HAP-1 (cell line): ENCODE data around the gene PRR7.

Experiments used
- DNase-seq, 2 experiments: peaks; one replicate each; pipeline ENCODE4 v3.0.0-alpha.2; 2016 to 2020; ENCODE audit warnings: low spot score in 2 of 2
- H3K27me3 ChIP-seq: fragments of 250-450 bp; sonication (Bioruptor Pico); 2 replicates; pipeline ENCODE4 v1.5.1; 2020; ENCODE audit warnings: low read depth, mild to moderate bottlenecking, moderate library complexity
- H3K36me3 ChIP-seq: fragments of 250-450 bp; sonication (Bioruptor Pico); replicated peaks from 2 replicates; pipeline ENCODE4 v1.5.1; 2020; ENCODE audit warnings: mild to moderate bottlenecking
- H3K4me1 ChIP-seq: fragments of 250-450 bp; sonication (Bioruptor Pico); 2 replicates; pipeline ENCODE4 v1.5.1; 2020; ENCODE audit warnings: mild to moderate bottlenecking
- H3K4me3 ChIP-seq: fragments of 250-450 bp; sonication (Bioruptor Pico); 2 replicates; pipeline ENCODE4 v1.5.1; 2020; ENCODE audit warnings: mild to moderate bottlenecking, moderate library complexity
- H3K9me3 ChIP-seq: fragments of 250-450 bp; sonication (Bioruptor Pico); 2 replicates; pipeline ENCODE4 v1.5.1; 2020; ENCODE audit warnings: mild to moderate bottlenecking, moderate library complexity
- in situ Hi-C: fragments of 300-500 bp; cut with MboI; formaldehyde crosslinking; loops from 3 replicates; pipeline ENCODE4 v1.14.3; 2020; ENCODE audit warnings: low sequenced_read_pairs, inconsistent platforms, mixed read lengths

Gene PRR7

GRCh38 chr5:177446200-177447065 lies at the start of gene PRR7:
Gene PRR7, plus strand, starts transcription at chr5:177446814. Its CDS starts 8,254 bp downstream, at chr5:177455068.
- in situ Hi-C loops = loop anchor here (5.0 to 10.0 kb wide), 2 partner anchors 54 to 132 kb away; partner anchors contain the start of gene MXD3

GRCh38 chr5:177397875-177398390 lies 48.7 kb upstream of the PRR7 start:
- H3K4me3 ChIP-seq = no peak overlapping the region
- no peaks in the 10 kb centered on the region for H3K4me1 ChIP-seq
- DNase-seq = no peak
- no peaks in the 10 kb centered on the region for H3K36me3 ChIP-seq
- in situ Hi-C loops = no loop called here
- no peaks in the 10 kb centered on the region for H3K27me3 ChIP-seq
- H3K9me3 ChIP-seq = no peaks in the 10 kb centered on the region

More at GRCh38 chr5:177446200-177447065, at the start of gene PRR7:
- DNase-seq = peak; percentile 37 to 79
- H3K9me3 ChIP-seq = no peaks in the 10 kb centered on the region
- no peaks in the 10 kb centered on the region for H3K27me3 ChIP-seq
- peaks cover 13% of the 10 kb centered on the region for H3K4me1 ChIP-seq
- H3K36me3 ChIP-seq = peaks cover 9% of the 10 kb centered on the region; the same call in 1 of the 2 replicates
- H3K4me3 ChIP-seq = peak within 1 kb of the TSS; percentile 47

- in situ Hi-C loops = no loop called here
- Histone ChIP-seq H3K27me3 (no peaks in the 10 kb centered on the region), H3K4me3 (no peak within 1 kb of the TSS)
Measured at GRCh38 chr5:177399997-177400868, 46.4 kb upstream of the PRR7 start, which contains the start of gene PFN3. Gene PFN3, minus strand, starts transcription at chr5:177400661. Its CDS starts 85 bp downstream, at chr5:177400576.

GRCh38 chr5:177402271-177403043 lies 44.2 kb upstream of the PRR7 start:
- DNase-seq = no peak
- in situ Hi-C loops = no loop called here

More at GRCh38 chr5:177399997-177400868, 46.4 kb upstream of the PRR7 start, which contains the start of gene PFN3:
- no peaks in the 10 kb centered on the region for H3K9me3 ChIP-seq
- DNase-seq = no peak
- peaks cover 10% of the 10 kb centered on the region for H3K4me1 ChIP-seq
- no peaks in the 10 kb centered on the region for H3K36me3 ChIP-seq

GRCh38 chr5:177403102-177403791 lies 43.4 kb upstream of the PRR7 start:
- H3K27me3 ChIP-seq = no peaks in the 10 kb centered on the region

More at GRCh38 chr5:177402271-177403043, 44.2 kb upstream of the PRR7 start:
- no peaks in the 10 kb centered on the region for H3K27me3 ChIP-seq
- H3K9me3 ChIP-seq = no peaks in the 10 kb centered on the region
- peak overlapping the region; percentile 53; the same call in 1 of the 2 replicates for H3K4me3 ChIP-seq
- H3K4me1 ChIP-seq = peaks cover 10% of the 10 kb centered on the region
- H3K36me3 ChIP-seq = no peaks in the 10 kb centered on the region

GRCh38 chr5:177403792-177404640 lies 42.6 kb upstream of the PRR7 start:
- Histone ChIP-seq H3K4me1 (peaks cover 10% of the 10 kb centered on the region), H3K4me3 (peak overlapping the region; percentile 53), H3K27me3 (no peaks in the 10 kb centered on the region), H3K36me3 (no peaks in the 10 kb centered on the region), H3K9me3 (no peaks in the 10 kb centered on the region)
- DNase-seq = peak; percentile 62 to 88
- in situ Hi-C loops = no loop called here

More at GRCh38 chr5:177403102-177403791, 43.4 kb upstream of the PRR7 start:
- in situ Hi-C loops = no loop called here
- Histone ChIP-seq H3K9me3 (no peaks in the 10 kb centered on the region), H3K4me3 (peak overlapping the region; percentile 53), H3K36me3 (no peaks in the 10 kb centered on the region), H3K4me1 (peaks cover 10% of the 10 kb centered on the region)
- DNase-seq = no peak

- H3K27me3 ChIP-seq = no peaks in the 10 kb centered on the region
- no peaks in the 10 kb centered on the region for H3K36me3 ChIP-seq
- H3K9me3 ChIP-seq = no peaks in the 10 kb centered on the region
- DNase-seq = no peak
- H3K4me1 ChIP-seq = peaks cover 10% of the 10 kb centered on the region
- in situ Hi-C loops = no loop called here
- peak overlapping the region; percentile 53 for H3K4me3 ChIP-seq
Measured at GRCh38 chr5:177404641-177405179, 41.9 kb upstream of the PRR7 start.

- Histone ChIP-seq H3K4me1 (peaks cover 10% of the 10 kb centered on the region), H3K27me3 (no peaks in the 10 kb centered on the region), H3K9me3 (no peaks in the 10 kb centered on the region), H3K36me3 (no peaks in the 10 kb centered on the region), H3K4me3 (no peak overlapping the region)
- no peak for DNase-seq
- in situ Hi-C loops = no loop called here
Measured at GRCh38 chr5:177405312-177405711, 41.3 kb upstream of the PRR7 start.

- H3K27me3 ChIP-seq = no peaks in the 10 kb centered on the region
Measured at GRCh38 chr5:177405805-177406204, 40.8 kb upstream of the PRR7 start.

GRCh38 chr5:177409043-177409801 lies 37.4 kb upstream of the PRR7 start, which contains the start of gene F12:
Gene F12, minus strand, starts transcription at chr5:177409564. Its CDS starts 37 bp downstream, at chr5:177409527.
- H3K9me3 ChIP-seq = no peaks in the 10 kb centered on the region
- no peak within 1 kb of the TSS for H3K4me3 ChIP-seq
- H3K27me3 ChIP-seq = no peaks in the 10 kb centered on the region
- no peaks in the 10 kb centered on the region for H3K36me3 ChIP-seq
- in situ Hi-C loops = no loop called here
- peaks cover 4% of the 10 kb centered on the region for H3K4me1 ChIP-seq
- DNase-seq = no peak

More at GRCh38 chr5:177405805-177406204, 40.8 kb upstream of the PRR7 start:
- in situ Hi-C loops = no loop called here
- Histone ChIP-seq H3K4me3 (no peak overlapping the region), H3K36me3 (no peaks in the 10 kb centered on the region), H3K4me1 (peaks cover 10% of the 10 kb centered on the region), H3K9me3 (no peaks in the 10 kb centered on the region)
- no peak for DNase-seq

GRCh38 chr5:177410575-177410974 lies 36.0 kb upstream of the PRR7 start:
- no peak overlapping the region for H3K4me3 ChIP-seq
- no peak for DNase-seq
- H3K9me3 ChIP-seq = no peaks in the 10 kb centered on the region
- H3K36me3 ChIP-seq = no peaks in the 10 kb centered on the region
- no peaks in the 10 kb centered on the region for H3K4me1 ChIP-seq
- no peaks in the 10 kb centered on the region for H3K27me3 ChIP-seq
- in situ Hi-C loops = no loop called here
